Measurements from ENCODE around the gene ST7. TPM values are rescaled to one million over a fixed set of nuclear protein-coding genes. Genes with fewer than 3 reads are reported as not detected.

ST7 gene
- polyA plus RNA-seq, 1 donor = 26.9 TPM

GRCh38 chr7:117130262-117130661 lies 177.0 kb downstream of the ST7 start:
- DNase-seq = no peak

- no peak for DNase-seq
Measured at GRCh38 chr7:117132321-117133120, 179.2 kb downstream of the ST7 start.

GRCh38 chr7:117133125-117133524 lies 179.8 kb downstream of the ST7 start:
- DNase-seq = no peak

GRCh38 chr7:117134411-117134810 lies 181.1 kb downstream of the ST7 start:
- no peak for DNase-seq

- DNase-seq = no peak
Measured at GRCh38 chr7:117134889-117135552, 181.7 kb downstream of the ST7 start.

- no peak for DNase-seq
Measured at GRCh38 chr7:117135553-117135891, 182.2 kb downstream of the ST7 start.

GRCh38 chr7:117137868-117138267 lies 184.6 kb downstream of the ST7 start:
- no peak for DNase-seq

- no peak for DNase-seq
Measured at GRCh38 chr7:117138495-117138894, 185.2 kb downstream of the ST7 start.

- no peak for DNase-seq
Measured at GRCh38 chr7:117138981-117139380, 185.7 kb downstream of the ST7 start.

GRCh38 chr7:117139397-117139984 lies 186.2 kb downstream of the ST7 start:
- no peak for DNase-seq

- DNase-seq = no peak
Measured at GRCh38 chr7:117140921-117141320, 187.6 kb downstream of the ST7 start.

GRCh38 chr7:117143066-117143465 lies 189.8 kb downstream of the ST7 start:
- DNase-seq = no peak

GRCh38 chr7:117143580-117143979 lies 190.3 kb downstream of the ST7 start:
- DNase-seq = no peak

GRCh38 chr7:117145333-117145732 lies 192.0 kb downstream of the ST7 start:
- no peak for DNase-seq

- no peak for DNase-seq
Measured at GRCh38 chr7:117146059-117146458, 192.8 kb downstream of the ST7 start.

GRCh38 chr7:117146511-117146910 lies 193.2 kb downstream of the ST7 start:
- no peak for DNase-seq

- DNase-seq = no peak
Measured at GRCh38 chr7:117148971-117149370, 195.7 kb downstream of the ST7 start.

GRCh38 chr7:117149692-117150091 lies 196.4 kb downstream of the ST7 start:
- no peak for DNase-seq

GRCh38 chr7:117152213-117153007 lies 199.1 kb downstream of the ST7 start:
- DNase-seq = no peak

- no peak for DNase-seq
Measured at GRCh38 chr7:117153016-117153545, 199.8 kb downstream of the ST7 start.

- DNase-seq = no peak
Measured at GRCh38 chr7:117154721-117155120, 201.4 kb downstream of the ST7 start.

- DNase-seq = no peak
Measured at GRCh38 chr7:117155694-117156093, 202.4 kb downstream of the ST7 start.
